ENCODE results near the gene OR4D11. TPM values are rescaled to one million over a fixed set of nuclear protein-coding genes. Genes with fewer than 3 reads are reported as not detected.

Gene OR4D11
- total and polyA plus RNA-seq, 2 donors (not counting 3 experiments of a cell fraction or from before 2014, with no cell fraction given) = not detected

GRCh38 chr11:59544869-59545178, 41.4 kb downstream of the OR4D11 start:
- intact Hi-C loops (cut with micrococcal nuclease) = no loop called here
- Histone ChIP-seq H3K4me3 (replicated peaks in 1 of 3; ENCODE audit: insufficient read depth in 1 of 3, low read depth in 1 of 3, low read length in 3 of 3) (no peak overlapping the region), H3K36me3 (ENCODE audit: control insufficient read depth in 2 of 2, extremely low read depth in 1 of 2, insufficient read depth in 2 of 2, low read length in 2 of 2) (no peaks in the 10 kb centered on the region), H3K79me2 (ENCODE audit: control insufficient read depth, insufficient read depth, low read length) (no peaks in the 10 kb centered on the region), H3K27ac (ENCODE audit: insufficient read depth, low read depth, low read length) (no peak overlapping the region), H2AFZ (ENCODE audit: low read depth, low read length) (peak overlapping the region; percentile 8), H3K4me1 (ENCODE audit: control insufficient read depth, extremely low read depth, insufficient read depth, low read length) (peaks cover 25% of the 10 kb centered on the region), H3K9me3 (replicated peaks; ENCODE audit: control insufficient read depth, insufficient read depth, low read length) (no peaks in the 10 kb centered on the region), H4K20me1 (replicated peaks; ENCODE audit: control insufficient read depth, extremely low read depth, insufficient read depth, low read length) (no peaks in the 10 kb centered on the region), H3K9ac (replicated peaks; ENCODE audit: extremely low read depth, insufficient read depth, low read length) (no peak overlapping the region), H3K27me3 (ENCODE audit: control insufficient read depth in 2 of 2, insufficient read depth in 2 of 2, low read length in 2 of 2) (no peaks in the 10 kb centered on the region), H3K4me2 (ENCODE audit: insufficient read depth, low read length) (no peak overlapping the region), H3K9me1 (replicated peaks; ENCODE audit: control insufficient read depth, extremely low read depth, insufficient read depth, low read length) (no peaks in the 10 kb centered on the region)
- POLR2A ChIA-PET = no interaction called here
- dilution Hi-C loops (cut with MboI; ENCODE audit: extremely low pct_ligation_motif_present, low sequenced_read_pairs) = no loop called here
- no peak for TF ChIP-seq CTCF (IDR thresholded peaks at IDR 0.05; ENCODE audit: extremely low read depth in 1 of 2, insufficient read depth in 1 of 2, low read depth in 1 of 2, low read length in 2 of 2)
- TF ChIP-seq MYC (IDR thresholded peaks at IDR 0.05; ENCODE audit: low read depth, low read length) = no peak
- TF ChIP-seq FOS (IDR thresholded peaks at IDR 0.05; ENCODE audit: borderline replicate concordance, insufficient read depth, low read length) = no peak
- TF ChIP-seq POLR2A (IDR thresholded peaks at IDR 0.05; ENCODE audit: low read depth, low read length) = no peak
- TF ChIP-seq POLR2AphosphoS5 (IDR thresholded peaks at IDR 0.05; ENCODE audit: insufficient read depth, low read depth, low read length) = no peak
- no peak for TF ChIP-seq JUN (IDR thresholded peaks at IDR 0.05; ENCODE audit: borderline replicate concordance, insufficient read depth, insufficient read length, low read depth)
- no peak for TF ChIP-seq MAX (IDR thresholded peaks at IDR 0.05; ENCODE audit: insufficient read depth, insufficient read length)
- no peak for TF ChIP-seq GATA2 (IDR thresholded peaks at IDR 0.05; ENCODE audit: insufficient read depth, insufficient read length, low read depth, low read length)
- no peak for TF ChIP-seq EZH2 (IDR thresholded peaks at IDR 0.05; ENCODE audit: borderline replicate concordance, low read depth, low read length, severe bottlenecking)
- no TSS peak for BruUV-seq (replicated peaks)
- DNase-seq (ENCODE audit: low read depth, low spot score) (no peak), FAIRE-seq (no peak)
- CTCF ChIA-PET = no interaction called here
